Ishikawa (cell line): ENCODE measurements around the gene ELMO1.

Source experiments
- CEBPB ChIP-seq: IDR thresholded peaks from 2 replicates; pipeline ENCODE4 v1.6.1; 2012
- CREB1 ChIP-seq: IDR thresholded peaks from 2 replicates; pipeline ENCODE4 v1.6.1; 2012; ENCODE audit warnings: low read depth
- EGR1 ChIP-seq: IDR thresholded peaks from 2 replicates; pipeline ENCODE4 v1.6.1; 2012
- EP300 ChIP-seq: IDR thresholded peaks from 2 replicates; pipeline ENCODE4 v1.6.1; 2012; ENCODE audit warnings: borderline replicate concordance
- FOXM1 ChIP-seq: IDR thresholded peaks from 2 replicates; pipeline ENCODE4 v1.6.1; 2012; ENCODE audit warnings: low read depth, borderline replicate concordance
- NFIC ChIP-seq: IDR thresholded peaks from 2 replicates; pipeline ENCODE4 v1.6.1; 2012
- RAD21 ChIP-seq: IDR thresholded peaks from 2 replicates; pipeline ENCODE4 v1.6.1; 2012; ENCODE audit warnings: low read depth
- TAF1 ChIP-seq: IDR thresholded peaks from 2 replicates; pipeline ENCODE4 v1.6.1; 2012; ENCODE audit warnings: low read depth, mild to moderate bottlenecking
- TCF12 ChIP-seq: IDR thresholded peaks from 2 replicates; pipeline ENCODE4 v1.6.1; 2012; ENCODE audit warnings: low read depth
- TEAD4 ChIP-seq: IDR thresholded peaks from 2 replicates; pipeline ENCODE4 v1.6.1; 2012
- YY1 ChIP-seq: IDR thresholded peaks from 2 replicates; pipeline ENCODE4 v1.6.1; 2012; ENCODE audit warnings: low read depth
- TF ChIP-seq, protein P1 (sequence below): IDR thresholded peaks from 2 replicates; pipeline ENCODE4 v1.6.1; 2012
- TF ChIP-seq, protein P2 (sequence below): IDR thresholded peaks from 2 replicates; pipeline ENCODE4 v1.6.1; 2012; ENCODE audit warnings: low read depth, mild to moderate bottlenecking
- TF ChIP-seq, protein P3 (sequence below): IDR thresholded peaks from 2 replicates; pipeline ENCODE4 v1.6.1; 2012

DNA sequence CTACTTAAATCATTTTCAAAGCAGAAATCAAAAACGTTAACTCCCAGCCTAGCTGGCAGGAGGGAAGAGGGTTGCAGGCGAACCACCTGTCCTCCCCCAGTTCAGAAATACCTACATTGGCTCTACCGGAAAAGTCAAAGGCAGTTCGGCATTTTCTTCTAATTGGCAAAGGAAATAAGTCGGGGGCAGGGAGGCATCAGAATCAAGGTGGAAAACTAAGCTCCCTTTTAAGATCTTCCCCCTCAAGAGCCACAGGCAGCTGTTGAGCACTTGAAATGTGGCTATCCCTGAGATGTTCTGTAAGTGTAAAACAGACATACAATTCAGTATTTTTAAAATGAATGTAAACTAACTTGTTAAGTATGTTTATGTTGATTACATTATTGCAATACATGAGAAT is 957 bp upstream of the ELMO1 start:
- TF ChIP-seq, protein P1, sequence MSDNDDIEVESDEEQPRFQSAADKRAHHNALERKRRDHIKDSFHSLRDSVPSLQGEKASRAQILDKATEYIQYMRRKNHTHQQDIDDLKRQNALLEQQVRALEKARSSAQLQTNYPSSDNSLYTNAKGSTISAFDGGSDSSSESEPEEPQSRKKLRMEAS, result no peak
- TF ChIP-seq EP300, result no peak
- TF ChIP-seq CREB1, result no peak
- no peak for TF ChIP-seq RAD21
- no peak for TF ChIP-seq TCF12
- TF ChIP-seq TAF1, result no peak
- no peak for TF ChIP-seq NFIC
- TF ChIP-seq, protein P2, sequence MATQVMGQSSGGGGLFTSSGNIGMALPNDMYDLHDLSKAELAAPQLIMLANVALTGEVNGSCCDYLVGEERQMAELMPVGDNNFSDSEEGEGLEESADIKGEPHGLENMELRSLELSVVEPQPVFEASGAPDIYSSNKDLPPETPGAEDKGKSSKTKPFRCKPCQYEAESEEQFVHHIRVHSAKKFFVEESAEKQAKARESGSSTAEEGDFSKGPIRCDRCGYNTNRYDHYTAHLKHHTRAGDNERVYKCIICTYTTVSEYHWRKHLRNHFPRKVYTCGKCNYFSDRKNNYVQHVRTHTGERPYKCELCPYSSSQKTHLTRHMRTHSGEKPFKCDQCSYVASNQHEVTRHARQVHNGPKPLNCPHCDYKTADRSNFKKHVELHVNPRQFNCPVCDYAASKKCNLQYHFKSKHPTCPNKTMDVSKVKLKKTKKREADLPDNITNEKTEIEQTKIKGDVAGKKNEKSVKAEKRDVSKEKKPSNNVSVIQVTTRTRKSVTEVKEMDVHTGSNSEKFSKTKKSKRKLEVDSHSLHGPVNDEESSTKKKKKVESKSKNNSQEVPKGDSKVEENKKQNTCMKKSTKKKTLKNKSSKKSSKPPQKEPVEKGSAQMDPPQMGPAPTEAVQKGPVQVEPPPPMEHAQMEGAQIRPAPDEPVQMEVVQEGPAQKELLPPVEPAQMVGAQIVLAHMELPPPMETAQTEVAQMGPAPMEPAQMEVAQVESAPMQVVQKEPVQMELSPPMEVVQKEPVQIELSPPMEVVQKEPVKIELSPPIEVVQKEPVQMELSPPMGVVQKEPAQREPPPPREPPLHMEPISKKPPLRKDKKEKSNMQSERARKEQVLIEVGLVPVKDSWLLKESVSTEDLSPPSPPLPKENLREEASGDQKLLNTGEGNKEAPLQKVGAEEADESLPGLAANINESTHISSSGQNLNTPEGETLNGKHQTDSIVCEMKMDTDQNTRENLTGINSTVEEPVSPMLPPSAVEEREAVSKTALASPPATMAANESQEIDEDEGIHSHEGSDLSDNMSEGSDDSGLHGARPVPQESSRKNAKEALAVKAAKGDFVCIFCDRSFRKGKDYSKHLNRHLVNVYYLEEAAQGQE, result no peak
- TF ChIP-seq, protein P3, sequence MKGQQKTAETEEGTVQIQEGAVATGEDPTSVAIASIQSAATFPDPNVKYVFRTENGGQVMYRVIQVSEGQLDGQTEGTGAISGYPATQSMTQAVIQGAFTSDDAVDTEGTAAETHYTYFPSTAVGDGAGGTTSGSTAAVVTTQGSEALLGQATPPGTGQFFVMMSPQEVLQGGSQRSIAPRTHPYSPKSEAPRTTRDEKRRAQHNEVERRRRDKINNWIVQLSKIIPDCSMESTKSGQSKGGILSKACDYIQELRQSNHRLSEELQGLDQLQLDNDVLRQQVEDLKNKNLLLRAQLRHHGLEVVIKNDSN, result no peak
- TF ChIP-seq TEAD4, result no peak
- TF ChIP-seq YY1, result no peak
- no peak for TF ChIP-seq FOXM1
- TF ChIP-seq EGR1, result no peak
- no peak for TF ChIP-seq CEBPB
